GM12878 (cell line): ENCODE data around the gene STK11. TPM values are rescaled to one million over a fixed set of nuclear protein-coding genes. Genes with fewer than 3 reads are reported as not detected.

Experiments used
- CBX5 ChIP-seq: sonication (generic); IDR thresholded peaks from 2 replicates; pipeline ENCODE4 v1.6.1; 2016; ENCODE audit warnings: low read depth, moderate library complexity, mild to moderate bottlenecking, inconsistent platforms
- CHD2 ChIP-seq: IDR thresholded peaks from 2 replicates; pipeline ENCODE4 v1.6.1; 2011; ENCODE audit warnings: low read depth, low read length, improper control_type of control experiment, borderline replicate concordance
- EGR1 ChIP-seq, 2 experiments: IDR thresholded peaks; 1 replicate in 1 of 2; 2 replicates in 1 of 2; pipeline ENCODE4 v1.6.1; 2011 to 2012; ENCODE audit warnings: low read depth in 2 of 2, low read length in 2 of 2, borderline replicate concordance in 1 of 2, mild to moderate bottlenecking in 1 of 2, moderate library complexity in 1 of 2
- ESRRA ChIP-seq: IDR thresholded peaks from 2 replicates; pipeline ENCODE4 v1.6.1; 2012; ENCODE audit warnings: mild to moderate bottlenecking, low read length, improper control_type of control experiment
- ETV6 ChIP-seq, 2 experiments: fragments of 450-650 bp in 1 of 2; IDR thresholded peaks in 1 of 2; conservative IDR thresholded peaks in 1 of 2; 2 replicates each; pipeline ENCODE4 v1.6.1; 2014; ENCODE audit warnings: antibody characterized with exemption in 1 of 2, borderline replicate concordance in 1 of 2, low read depth in 1 of 2, mild to moderate bottlenecking in 1 of 2, moderate library complexity in 1 of 2
- MLLT1 ChIP-seq: fragments of 450-650 bp; IDR thresholded peaks from 2 replicates; pipeline ENCODE4 v1.6.1; 2016; ENCODE audit warnings: mild to moderate bottlenecking
- PRDM15 ChIP-seq: fragments of 450-650 bp; formaldehyde crosslinking; IDR thresholded peaks from 2 replicates; pipeline ENCODE4 v1.4.0; 2020; ENCODE audit warnings: mild to moderate bottlenecking, moderate library complexity
- RCOR1 ChIP-seq: conservative IDR thresholded peaks from 2 replicates; pipeline ENCODE4 v1.6.1; 2012; ENCODE audit warnings: low read depth, low read length, improper control_type of control experiment
- RUNX3 ChIP-seq: IDR thresholded peaks from 2 replicates; pipeline ENCODE4 v1.6.1; 2012; ENCODE audit warnings: low read length, inconsistent platforms
- SIX5 ChIP-seq: IDR thresholded peaks from 2 replicates; pipeline ENCODE4 v1.6.1; 2011; ENCODE audit warnings: mild to moderate bottlenecking, low read depth, low read length, moderate library complexity; ENCODE audit not compliant: severe bottlenecking
- SREBF1 ChIP-seq: IDR thresholded peaks from 2 replicates; pipeline ENCODE4 v1.6.1; 2012; ENCODE audit warnings: mild to moderate bottlenecking, low read length
- TAF1 ChIP-seq: IDR thresholded peaks from 2 replicates; pipeline ENCODE4 v1.6.1; 2011; ENCODE audit warnings: mild to moderate bottlenecking, low read depth, low read length, borderline replicate concordance
- TCF3 ChIP-seq: IDR thresholded peaks from 2 replicates; pipeline ENCODE4 v1.6.1; 2012; ENCODE audit warnings: low read depth, mild to moderate bottlenecking, low read length, borderline replicate concordance; ENCODE audit not compliant: insufficient read depth
- ZNF622 ChIP-seq: fragments of 450-650 bp; IDR thresholded peaks from 2 replicates; pipeline ENCODE4 v1.6.1; 2017; ENCODE audit warnings: mild to moderate bottlenecking, inconsistent platforms
- ZZZ3 ChIP-seq: IDR thresholded peaks from 2 replicates; pipeline ENCODE4 v1.6.1; 2011; ENCODE audit warnings: low read depth; ENCODE audit not compliant: control insufficient read depth, insufficient read length
- polyA plus RNA-seq, 11 experiments: library from polyadenylated mRNA; depleted of rRNA in 4 of 11; unstranded in 6 of 11; stranded (reverse) in 5 of 11; fragments of >200 nt; fragmentation: Nextera tagmentation in 4 of 11; fragmentation: Illumina TruSeq in 1 of 11; extraction: Ambion mirVana in 4 of 11; extraction: Trizol in 1 of 11; gene quantifications; 1 replicate in 1 of 11; 2 replicates in 10 of 11; pipeline versions ENCODE4 v1.2.1 to v1.2.3, GENCODE V29; 2011 to 2016; ENCODE audit warnings: inconsistent platforms in 2 of 11, missing spikeins in 2 of 11, low read depth in 1 of 11
- total RNA-seq, 4 experiments: library from RNA; depleted of rRNA in 3 of 4; stranded (reverse); fragments of >200 nt in 3 of 4; fragmentation: Illumina TruSeq in 1 of 4; extraction: Trizol in 1 of 4; gene quantifications; 2 replicates each; pipeline versions ENCODE4 v1.2.1 to v1.2.3, GENCODE V29; 2013 to 2021
- TF ChIP-seq, protein P1 (sequence below): fragments of 450-650 bp; IDR thresholded peaks from 2 replicates; pipeline ENCODE4 v1.6.1; 2017; ENCODE audit warnings: antibody characterized with exemption, mild to moderate bottlenecking, moderate library complexity
- TF ChIP-seq, protein P2 (sequence below): fragments of 450-650 bp; formaldehyde crosslinking; IDR thresholded peaks from 2 replicates; pipeline ENCODE4 v1.5.0; 2022; ENCODE audit warnings: mild to moderate bottlenecking, missing genetic modification characterization

Gene STK11
- total and polyA plus RNA-seq, 10 of the 15 experiments (the other 5 are each of a cell fraction or from before 2014, with no cell fraction given): 0.33 to 71.0 (median 23.8) TPM

DNA sequence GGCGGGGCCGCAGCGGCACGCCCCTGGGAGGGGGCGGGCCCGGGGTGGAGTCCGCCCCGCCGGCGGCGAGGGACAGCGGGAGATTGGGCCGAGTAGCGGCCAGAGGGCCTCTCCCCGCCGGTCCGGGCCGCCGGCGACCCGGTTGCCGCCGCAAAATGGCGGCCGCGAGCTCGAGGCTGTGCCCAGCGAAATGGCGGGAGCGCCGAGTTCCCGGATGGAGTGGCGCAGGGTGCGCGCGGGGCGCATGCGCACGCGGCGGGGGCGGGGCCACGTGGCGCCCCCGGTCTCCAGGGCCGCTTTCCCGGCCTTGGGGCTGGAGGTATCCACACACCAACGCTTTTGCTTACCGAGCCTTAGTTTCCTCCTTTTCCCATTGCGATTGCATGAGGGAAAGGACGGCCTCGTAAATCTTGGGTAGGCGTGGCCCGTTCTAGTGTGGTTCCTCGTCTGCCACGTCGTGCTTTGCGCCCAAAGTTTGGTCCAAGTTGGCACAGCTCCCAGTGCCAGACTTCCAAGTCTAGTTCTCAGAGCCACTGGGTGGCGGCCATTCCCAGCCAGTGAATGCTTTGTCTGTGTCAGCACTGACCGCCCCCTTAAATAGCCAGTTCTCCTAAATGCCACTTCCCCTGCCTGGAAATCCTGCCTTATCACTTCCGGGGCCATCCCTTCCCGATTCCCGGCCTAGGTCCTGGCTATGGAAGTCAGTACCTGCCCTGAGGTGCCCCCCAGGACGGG is 64.1 kb downstream of the STK11 start (continued):
- TF ChIP-seq, protein P1, sequence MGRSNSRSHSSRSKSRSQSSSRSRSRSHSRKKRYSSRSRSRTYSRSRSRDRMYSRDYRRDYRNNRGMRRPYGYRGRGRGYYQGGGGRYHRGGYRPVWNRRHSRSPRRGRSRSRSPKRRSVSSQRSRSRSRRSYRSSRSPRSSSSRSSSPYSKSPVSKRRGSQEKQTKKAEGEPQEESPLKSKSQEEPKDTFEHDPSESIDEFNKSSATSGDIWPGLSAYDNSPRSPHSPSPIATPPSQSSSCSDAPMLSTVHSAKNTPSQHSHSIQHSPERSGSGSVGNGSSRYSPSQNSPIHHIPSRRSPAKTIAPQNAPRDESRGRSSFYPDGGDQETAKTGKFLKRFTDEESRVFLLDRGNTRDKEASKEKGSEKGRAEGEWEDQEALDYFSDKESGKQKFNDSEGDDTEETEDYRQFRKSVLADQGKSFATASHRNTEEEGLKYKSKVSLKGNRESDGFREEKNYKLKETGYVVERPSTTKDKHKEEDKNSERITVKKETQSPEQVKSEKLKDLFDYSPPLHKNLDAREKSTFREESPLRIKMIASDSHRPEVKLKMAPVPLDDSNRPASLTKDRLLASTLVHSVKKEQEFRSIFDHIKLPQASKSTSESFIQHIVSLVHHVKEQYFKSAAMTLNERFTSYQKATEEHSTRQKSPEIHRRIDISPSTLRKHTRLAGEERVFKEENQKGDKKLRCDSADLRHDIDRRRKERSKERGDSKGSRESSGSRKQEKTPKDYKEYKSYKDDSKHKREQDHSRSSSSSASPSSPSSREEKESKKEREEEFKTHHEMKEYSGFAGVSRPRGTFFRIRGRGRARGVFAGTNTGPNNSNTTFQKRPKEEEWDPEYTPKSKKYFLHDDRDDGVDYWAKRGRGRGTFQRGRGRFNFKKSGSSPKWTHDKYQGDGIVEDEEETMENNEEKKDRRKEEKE: peak; percentile 65; the same call in 1 of the 2 replicates
- TF ChIP-seq CBX5 (no peak), ETV6 (conservative IDR thresholded peaks at IDR 0.05 in 1 of 2, IDR thresholded peaks at IDR 0.05 in 1 of 2; ENCODE audit: borderline replicate concordance in 1 of 2, low read depth in 1 of 2) (no peak), CHD2 (peak; percentile 16; the same call in 1 of the 2 replicates), ZNF622 (no peak), ZZZ3 (no peak), EGR1 (IDR thresholded peaks at IDR 0.05; ENCODE audit: borderline replicate concordance in 1 of 2, low read depth in 2 of 2, low read length in 2 of 2) (peak in 1 of 2 experiments; percentile 76; a peak in 2 of 3 replicates), ESRRA (no peak), RUNX3 (no peak), TAF1 (no peak; the same call in 1 of the 2 replicates), SREBF1 (no peak), SIX5 (no peak), RCOR1 (no peak), MLLT1 (no peak; the same call in 1 of the 2 replicates), PRDM15 (CRISPR knock-in tag) (no peak), TCF3 (no peak)
- TF ChIP-seq, protein P2, sequence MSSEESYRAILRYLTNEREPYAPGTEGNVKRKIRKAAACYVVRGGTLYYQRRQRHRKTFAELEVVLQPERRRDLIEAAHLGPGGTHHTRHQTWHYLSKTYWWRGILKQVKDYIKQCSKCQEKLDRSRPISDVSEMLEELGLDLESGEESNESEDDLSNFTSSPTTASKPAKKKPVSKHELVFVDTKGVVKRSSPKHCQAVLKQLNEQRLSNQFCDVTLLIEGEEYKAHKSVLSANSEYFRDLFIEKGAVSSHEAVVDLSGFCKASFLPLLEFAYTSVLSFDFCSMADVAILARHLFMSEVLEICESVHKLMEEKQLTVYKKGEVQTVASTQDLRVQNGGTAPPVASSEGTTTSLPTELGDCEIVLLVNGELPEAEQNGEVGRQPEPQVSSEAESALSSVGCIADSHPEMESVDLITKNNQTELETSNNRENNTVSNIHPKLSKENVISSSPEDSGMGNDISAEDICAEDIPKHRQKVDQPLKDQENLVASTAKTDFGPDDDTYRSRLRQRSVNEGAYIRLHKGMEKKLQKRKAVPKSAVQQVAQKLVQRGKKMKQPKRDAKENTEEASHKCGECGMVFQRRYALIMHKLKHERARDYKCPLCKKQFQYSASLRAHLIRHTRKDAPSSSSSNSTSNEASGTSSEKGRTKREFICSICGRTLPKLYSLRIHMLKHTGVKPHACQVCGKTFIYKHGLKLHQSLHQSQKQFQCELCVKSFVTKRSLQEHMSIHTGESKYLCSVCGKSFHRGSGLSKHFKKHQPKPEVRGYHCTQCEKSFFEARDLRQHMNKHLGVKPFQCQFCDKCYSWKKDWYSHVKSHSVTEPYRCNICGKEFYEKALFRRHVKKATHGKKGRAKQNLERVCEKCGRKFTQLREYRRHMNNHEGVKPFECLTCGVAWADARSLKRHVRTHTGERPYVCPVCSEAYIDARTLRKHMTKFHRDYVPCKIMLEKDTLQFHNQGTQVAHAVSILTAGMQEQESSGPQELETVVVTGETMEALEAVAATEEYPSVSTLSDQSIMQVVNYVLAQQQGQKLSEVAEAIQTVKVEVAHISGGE (CRISPR knock-in tag): no peak
